Posterior cingulate gyrus (tissue), 11 donors: ENCODE results near the gene SLN.
"Not testable (repeated sequence)": the region's sequence is repeated elsewhere in the genome, so short reads cannot be mapped to it uniquely, and the experiment has no call there.

Experiments
- DNase-seq, 10 donors: peaks; one replicate each; pipeline versions ENCODE4 v3.0.0 to v3.0.0-alpha.2; 2020 to 2021; ENCODE audit warnings: mixed read lengths in 3 of 10
- intact Hi-C: fragments of 100-400 bp; cut with DNase I; formaldehyde crosslinking; loops from one replicate; pipeline ENCODE4 v1.15.1; 2023

The SLN gene

DNA sequence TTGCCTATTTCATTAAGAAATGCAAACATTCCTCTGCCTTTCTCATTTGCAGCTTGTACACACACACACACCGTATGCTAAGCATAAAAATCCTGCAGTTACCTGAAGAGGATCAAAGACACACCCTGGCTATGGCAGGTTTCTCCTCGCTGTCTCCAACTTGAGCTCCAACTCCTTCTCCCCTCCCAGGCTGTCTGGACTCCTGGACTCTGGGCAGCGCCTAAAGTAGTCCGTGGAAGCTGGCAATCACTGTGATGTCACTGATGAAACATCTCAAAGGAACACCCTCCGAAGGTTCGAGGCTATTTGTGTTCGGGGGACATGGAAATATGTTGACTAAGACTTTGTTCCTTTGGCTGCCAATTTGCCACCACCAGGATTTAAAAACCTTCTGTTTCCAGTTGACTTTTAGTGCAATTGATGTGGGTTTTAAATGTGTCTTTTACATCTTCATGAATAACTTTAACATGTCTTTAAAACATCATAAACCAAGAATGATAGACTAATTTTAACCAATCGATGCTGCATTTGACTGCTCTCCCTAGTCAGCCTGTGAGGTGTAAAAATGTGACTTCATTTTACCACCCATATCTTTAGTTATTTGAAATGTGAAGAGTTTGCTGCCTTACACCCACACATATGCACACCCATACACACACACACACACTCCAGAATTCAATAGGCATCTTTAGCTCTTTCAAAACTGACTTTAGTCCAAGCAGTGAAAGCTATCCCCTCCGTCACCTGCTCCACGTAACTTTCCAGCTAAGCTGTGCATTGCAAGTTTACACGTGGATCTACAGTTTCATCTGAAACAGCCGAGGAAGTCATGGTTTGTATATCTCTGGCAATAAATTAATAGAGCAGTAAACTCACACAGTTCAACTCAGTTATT, at the start of gene SLN:
TSS of gene SLN (minus strand) at position 196 of the 895 bp plus-strand sequence.
- intact Hi-C loops, result no loop called here
- no peak for DNase-seq

DNA sequence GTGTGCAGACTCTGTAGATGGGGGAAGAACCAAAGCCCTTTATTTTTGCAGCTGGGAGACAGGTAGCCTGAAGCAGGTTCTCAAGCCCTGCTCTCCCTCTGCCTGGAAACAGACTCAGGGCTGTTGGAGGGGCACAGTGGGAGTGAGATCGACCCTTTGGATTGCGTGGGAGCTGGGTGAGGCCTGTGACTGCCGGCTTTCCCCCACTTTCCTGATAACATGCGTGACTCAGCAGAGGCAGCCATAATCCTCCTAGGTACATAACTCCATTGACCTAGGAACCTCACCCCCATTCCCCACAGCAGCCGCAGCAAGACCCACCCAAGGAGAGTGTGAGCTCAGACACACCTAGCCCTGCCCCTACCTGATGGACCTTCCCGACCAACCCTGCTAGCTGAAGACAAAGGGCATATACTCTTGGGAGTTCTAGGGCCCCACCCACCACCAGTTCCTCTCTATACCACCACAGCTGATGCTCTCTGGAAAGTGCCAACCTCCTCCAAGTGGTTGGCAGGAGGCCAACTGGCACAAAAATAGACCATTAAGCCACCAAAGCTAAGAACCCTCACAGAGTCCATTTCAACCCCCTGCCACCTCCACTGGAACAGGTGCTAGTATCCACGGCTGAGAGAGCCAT, 47.0 kb upstream of the SLN start:
- intact Hi-C loops, DNase-seq: not testable (repeated sequence)

DNA sequence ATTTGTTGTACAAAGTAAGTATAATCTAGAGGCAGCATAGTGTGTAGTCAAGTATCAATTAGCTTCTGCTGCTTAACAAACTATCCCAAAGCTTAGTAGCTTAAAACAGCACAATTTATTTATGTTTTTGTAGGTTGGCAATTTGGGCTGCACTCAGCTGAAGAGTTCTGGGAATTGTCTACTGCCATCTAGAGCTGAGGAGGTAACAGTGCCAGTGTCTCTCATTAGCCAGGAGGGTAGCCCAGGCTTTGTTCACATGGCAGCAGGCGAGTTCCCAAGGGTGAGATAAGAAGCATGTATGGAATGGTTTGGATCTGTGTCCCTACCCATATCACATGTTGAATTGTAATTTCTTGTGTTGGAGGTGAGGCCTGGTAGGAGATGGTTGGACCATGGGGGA, 45.8 kb upstream of the SLN start:
- intact Hi-C loops, result no loop called here
- no peak for DNase-seq

DNA sequence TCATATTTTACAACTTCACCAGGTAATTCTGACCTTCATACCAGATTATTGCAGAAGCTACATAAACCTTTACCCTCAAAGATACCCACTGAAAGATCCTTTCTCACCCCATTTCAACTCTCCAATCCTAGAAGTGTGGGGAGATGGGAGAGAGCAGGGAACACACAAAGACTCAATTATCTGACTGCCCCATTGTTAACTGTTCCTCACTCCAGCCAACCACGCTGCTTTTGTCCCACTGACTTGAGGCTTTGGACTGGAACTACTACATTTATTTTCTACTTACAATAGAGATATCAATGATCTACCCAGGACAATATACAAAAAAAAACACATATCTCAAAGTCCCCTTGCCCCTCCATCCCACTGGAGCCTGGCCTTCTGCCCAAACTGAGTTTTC, 44.7 kb upstream of the SLN start:
- intact Hi-C loops, result no loop called here
- peak in 2 of 10 donors; percentile 6 to 33 for DNase-seq

DNA sequence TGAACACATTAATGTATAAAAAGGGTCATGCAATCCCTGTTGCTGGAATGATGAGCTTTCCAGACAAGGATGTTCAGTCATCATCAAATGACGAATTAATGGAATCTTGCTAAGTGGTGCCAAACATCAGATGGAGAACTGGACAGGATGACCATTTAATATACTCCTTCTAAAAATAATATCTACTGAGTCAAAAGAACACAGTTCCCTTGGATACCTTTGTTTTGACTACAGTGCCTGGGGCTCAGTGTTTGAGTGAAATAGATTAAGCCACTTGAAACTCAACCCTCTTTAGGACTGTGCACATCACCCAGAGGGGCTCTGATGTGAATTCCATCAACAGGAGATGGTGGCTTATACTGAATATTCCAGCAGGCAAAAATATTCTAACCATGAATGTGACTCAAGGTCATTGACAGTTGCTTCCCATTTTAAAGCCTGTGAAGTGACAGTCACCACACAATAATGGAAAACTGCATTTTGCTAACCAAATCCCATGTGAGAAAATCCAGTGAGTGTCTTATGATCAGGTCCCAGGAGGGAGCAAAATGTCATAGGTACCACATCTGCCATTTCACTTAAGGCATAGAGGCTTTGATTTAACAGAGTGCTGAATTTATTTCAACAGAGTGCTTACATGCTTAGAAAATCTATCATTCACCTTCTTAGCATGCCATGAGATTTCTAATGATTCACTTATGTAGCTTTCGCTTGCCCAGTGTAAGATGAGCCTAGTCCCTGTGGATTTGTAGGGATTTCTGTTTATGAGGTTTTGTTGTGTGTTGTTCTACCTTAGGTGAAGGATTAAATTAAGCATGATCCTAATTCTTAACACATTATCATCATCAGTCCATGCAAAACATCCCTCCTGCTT, 41.3 kb upstream of the SLN start:
- intact Hi-C loops, result no loop called here

DNA sequence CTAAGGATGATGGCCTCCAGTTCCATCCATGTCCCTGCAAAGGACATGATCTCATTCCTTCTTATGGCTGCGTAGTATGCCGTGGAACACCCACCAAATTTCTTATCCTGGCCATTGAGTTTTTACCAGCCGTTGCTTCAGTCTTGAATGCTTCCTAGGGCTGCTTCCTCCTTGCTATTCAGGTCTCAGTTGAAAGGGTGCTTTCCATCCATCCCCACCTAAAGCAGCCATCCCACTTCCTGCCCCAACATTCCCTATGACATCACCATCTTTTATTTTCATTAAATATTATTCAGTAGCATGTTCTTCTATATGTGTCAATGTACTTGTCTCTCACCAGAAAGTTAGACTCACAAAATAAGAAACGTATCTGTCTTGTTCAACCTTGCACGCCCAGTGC, 40.7 kb upstream of the SLN start:
- intact Hi-C loops, result no loop called here
- DNase-seq, result no peak

More for the DNA sequence above, 41.3 kb upstream of the SLN start:
- DNase-seq, result no peak

DNA sequence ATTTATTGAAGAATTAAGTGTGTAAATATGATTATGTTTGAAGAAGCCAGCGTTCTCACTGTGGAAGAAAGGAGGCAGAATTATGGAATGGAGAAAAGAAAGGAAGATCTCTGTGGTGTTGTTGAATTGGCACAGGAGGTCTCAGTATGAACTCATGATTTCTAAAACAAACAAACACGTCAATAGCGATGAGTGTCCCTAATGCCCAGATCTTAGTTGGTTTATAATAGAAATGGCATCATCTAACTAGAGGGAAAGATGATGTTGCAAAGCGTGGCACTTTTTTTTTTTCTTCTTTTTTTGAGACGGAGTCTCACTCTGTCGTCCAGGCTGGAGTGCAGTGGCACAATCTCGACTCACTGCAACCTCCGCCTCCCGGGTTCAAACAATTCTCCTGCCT, 39.2 kb upstream of the SLN start:
- intact Hi-C loops, result no loop called here
- no peak for DNase-seq

DNA sequence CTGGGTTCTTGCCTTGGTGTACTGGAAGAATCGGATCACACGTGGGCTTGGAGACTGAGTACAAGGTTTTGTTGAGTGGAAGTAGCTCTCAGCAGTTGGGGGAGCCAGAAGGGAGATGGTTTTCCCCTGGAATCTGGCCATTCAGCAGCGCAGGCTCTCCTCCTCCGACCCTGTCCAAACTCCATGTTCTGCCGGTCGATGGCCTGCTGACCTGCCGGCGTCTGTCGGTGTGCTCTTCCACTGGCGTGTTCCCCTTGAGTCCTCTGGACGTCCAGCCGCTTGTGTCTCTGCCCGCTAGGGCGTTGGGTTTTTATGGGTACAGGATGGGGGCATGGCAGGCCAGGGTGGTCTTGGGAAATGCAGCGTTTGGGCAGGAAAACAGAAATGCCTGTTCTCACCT, 38.5 kb upstream of the SLN start:
- intact Hi-C loops, result no loop called here
- DNase-seq, result peak in 1 of 10 donors; percentile 50

DNA sequence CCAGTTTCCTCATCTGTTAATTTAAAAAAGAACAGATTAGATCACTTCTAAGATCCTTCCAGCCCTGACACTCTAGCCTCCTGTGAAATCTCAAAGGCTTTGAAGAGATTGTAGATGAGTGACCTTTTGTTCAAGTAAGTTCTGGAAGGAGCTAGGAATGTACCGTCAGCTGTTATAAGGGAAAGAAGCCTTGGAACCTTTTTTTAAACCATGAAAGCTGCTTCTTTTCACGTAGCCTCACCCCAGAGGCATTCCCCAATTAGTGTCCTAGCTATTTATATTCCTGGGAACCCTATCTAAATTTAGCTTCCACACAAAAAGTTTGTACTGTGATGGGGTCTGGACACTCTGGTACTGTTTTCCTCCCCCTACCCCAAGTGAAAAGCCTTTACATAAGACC, 35.8 kb upstream of the SLN start:
- intact Hi-C loops, result no loop called here
- no peak for DNase-seq

DNA sequence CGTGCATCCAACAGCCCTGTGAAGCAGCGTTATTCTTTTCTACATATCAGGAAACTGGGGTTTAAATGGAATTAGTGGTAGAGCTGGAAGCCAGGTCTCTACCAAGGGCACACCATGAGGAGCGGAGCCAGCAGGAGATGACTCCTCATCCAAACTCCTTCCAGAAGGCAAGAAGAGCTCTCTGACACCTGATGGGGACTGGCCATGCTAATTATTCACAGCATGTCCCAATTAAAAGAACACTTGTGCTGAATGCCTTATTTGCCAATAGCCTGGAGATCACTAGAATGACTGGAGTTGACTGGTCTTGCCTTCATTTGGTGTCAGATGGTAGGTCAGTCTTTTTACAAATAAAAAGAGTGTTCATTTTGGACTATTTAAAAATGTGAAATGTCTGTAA, 32.9 kb upstream of the SLN start:
- DNase-seq, result no peak
- intact Hi-C loops, result no loop called here

DNA sequence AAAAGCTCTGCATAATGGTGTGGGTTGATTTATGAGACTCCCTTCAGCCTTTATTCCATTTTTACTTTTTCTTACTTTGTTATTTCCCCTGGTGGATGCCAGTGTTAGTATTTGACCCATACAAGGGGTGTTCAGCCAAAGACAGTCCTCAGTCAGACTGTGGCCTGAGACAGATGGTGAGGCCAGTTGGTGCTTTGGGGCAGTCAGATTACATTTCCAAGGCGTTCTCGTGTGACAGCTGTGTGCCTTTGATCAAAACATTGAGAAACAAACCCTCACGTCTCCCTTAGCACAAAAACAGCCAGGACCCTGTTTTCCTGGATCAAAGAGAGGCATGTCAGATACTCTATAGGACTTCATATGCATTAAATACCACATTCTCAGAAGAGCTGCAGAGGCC, 31.3 kb upstream of the SLN start:
- DNase-seq, result no peak
- intact Hi-C loops, result no loop called here

DNA sequence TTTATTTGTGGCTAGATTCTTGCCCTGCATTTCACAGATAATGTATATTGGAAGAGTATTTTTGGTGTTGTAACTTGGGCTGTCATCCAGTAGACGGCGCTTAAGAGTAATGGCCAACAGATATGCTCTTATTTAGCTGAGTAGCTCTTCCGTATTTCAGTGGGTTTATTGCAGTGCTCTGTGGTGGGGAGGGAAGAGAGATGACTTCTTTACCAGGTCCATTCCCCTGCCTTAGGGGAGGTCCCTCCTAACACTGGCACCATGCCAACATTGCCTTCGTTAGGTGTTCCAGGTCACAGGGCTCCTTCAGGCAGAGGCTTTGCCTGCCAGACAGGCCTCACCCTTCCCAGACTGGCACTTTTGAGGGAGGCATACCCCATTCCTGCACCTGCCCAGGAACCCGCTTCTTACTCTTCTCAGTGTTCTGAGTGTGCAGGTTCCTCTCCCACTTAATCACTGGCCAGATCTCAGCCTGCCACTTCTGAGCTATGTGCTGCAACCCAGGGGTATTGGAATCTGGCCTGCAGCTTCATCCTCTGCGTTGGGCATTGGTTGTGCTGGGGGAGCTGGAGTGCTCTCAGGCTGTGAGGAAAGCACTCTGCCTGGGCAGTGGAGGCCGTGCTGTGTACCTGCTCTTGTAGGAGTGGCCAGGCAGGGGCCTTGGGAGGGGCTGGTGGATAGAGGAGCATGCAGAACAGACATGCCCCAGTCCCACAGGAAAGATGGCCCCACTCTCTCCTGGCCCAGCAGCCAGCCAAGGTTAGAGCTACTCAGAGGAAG, 29.4 kb upstream of the SLN start:
- intact Hi-C loops, result no loop called here
- peak in 1 of 10 donors; percentile 29 for DNase-seq

DNA sequence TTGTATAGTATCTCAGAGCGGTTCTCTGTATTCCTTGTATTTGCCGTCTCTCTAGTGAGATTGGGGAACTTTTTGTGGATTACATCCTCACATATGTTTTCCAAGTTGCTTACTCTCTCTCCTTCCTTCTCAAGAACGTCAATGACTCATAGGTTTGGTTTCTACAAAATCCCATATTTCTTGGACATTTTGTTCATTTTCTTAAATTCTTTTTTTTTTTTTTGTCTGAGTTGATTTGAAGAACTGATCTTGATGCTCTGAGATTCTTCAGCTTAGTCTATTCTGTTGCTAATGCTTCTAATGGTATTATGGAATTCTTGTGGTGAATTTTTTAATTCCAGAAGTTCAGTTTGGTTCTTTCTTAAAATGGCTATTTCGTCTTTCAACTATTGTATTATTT, 28.4 kb upstream of the SLN start:
- DNase-seq, result no peak
- intact Hi-C loops, result no loop called here

DNA sequence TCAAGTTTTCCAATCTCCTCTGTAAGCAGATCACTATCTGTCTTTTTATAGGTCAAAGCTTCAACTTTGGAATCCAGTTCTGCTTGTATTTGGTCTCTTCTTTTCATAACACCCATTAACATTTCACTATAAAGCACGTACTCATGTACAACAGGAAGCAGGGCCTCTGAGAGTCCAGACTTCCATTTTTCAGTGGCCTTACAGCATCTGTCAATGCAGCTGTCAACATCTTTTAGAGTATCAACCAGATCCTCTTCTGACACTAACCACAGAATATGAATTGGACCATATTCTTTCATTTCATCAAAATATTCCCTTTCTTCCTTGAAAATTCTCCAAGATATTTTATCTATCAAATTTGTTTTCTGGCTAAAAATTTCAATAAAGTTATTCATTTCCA, 24.7 kb upstream of the SLN start:
- intact Hi-C loops, result no loop called here
- no peak for DNase-seq

DNA sequence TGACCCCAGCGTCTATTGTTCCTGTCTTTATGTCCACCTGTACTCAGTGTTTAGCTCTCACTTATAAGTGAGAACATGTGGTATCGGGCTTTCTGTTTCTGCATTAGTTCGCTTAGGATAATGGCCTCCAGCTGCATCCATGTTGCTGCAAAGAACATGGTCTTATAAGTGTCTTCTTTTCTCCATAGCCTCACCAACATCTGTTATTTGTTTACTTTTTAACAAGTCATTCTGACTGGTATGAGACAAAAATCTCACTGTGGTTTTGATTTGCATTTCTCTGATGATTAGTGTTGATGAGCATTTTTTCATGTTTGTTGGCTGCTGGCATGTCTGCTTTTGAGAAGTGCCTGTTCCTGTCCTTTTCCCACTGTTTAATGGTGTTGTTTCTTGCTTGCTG, 21.7 kb upstream of the SLN start:
- intact Hi-C loops, result no loop called here
- no peak for DNase-seq

DNA sequence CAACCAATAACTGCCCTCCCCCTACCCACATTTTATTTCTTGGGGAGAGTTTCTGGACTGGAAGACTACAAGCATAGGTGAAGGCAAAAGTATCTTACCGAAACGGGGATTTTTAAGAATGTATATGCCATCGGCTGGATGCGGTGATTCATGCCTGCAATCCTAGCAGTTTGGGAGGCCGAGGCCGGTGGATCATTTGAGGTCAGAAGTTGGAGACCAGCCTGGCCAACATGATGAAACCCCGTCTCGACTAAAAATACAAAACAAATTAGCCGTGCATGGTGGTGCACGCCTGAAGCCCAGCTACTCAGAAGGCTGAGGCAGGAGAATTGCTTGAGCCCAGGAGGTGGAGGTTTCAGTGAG, 20.8 kb upstream of the SLN start:
- intact Hi-C loops, result no loop called here
- no peak for DNase-seq

DNA sequence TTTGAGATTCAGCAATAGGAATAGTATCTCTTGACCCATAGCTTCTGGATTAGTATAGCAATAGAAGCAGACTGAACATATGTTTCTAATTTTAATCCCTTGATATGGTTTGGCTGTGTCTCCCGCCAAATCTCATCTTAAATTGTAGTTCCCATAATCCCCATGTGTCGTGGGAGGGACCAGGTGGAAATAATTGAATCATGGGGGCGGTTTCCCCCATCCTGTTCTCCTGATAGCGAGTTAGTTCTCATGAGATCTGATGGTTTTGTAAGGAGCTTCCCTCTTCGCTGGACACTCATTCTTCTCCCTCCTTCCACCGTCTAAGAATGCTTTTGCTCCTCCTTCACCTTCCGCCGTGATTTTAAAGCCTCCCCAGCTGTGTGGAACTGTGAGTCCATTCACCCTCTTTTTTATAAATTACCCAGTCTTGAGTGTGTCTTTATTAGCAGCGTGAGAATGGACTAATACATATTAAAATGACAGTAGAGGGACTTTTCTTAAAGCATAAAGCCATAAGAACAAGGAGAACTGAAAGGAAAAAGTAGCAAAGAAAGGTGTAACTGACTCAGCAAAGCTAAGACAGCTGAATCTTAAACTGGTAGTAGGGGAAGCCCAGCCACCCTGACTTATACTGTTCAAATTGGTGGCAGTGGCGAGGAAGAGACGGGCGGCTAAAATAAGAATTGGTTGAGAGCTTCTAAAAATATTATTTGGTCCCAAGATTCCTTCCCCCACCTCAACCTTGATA, 20.3 kb upstream of the SLN start:
- DNase-seq, result no peak
- intact Hi-C loops, result no loop called here

DNA sequence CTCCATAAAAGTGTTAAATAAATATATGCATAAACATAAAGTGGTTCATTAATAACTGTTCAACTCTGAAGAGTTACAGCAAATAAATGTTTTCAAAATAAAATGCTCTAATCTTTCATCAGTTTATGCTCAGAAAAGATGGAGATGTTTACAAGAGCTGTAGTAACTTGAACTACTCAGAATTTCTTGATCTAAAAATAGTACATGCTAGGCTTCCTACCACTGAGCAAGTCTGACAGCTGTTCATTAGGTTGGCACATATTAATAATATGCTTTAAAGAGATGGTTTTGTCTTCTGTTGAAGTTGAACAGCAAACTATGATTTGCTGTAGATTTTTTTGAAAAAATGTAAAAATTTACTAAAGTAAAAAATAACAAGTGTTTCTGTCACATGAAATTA, 10.8 kb upstream of the SLN start:
- intact Hi-C loops, result no loop called here
- no peak for DNase-seq

DNA sequence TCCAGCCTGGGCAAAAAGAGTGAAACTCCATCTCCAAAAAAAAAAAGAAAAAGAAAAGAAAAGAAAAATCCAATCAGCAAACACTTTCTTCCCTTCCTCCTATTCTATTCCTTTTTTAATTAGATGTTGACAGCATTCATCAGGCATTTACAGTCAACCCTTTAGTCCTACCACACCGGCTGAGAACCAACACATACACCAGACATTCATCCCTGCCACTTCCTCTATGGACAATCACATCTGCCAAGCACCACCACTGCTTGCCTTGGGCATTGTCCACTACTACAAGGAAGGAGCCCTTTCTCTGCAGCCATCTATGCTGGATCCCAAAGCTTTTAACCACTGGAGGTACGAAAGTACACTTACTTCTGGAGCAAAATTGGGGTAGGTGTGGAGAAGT, 9.4 kb upstream of the SLN start:
- intact Hi-C loops, result no loop called here
- DNase-seq, result no peak

DNA sequence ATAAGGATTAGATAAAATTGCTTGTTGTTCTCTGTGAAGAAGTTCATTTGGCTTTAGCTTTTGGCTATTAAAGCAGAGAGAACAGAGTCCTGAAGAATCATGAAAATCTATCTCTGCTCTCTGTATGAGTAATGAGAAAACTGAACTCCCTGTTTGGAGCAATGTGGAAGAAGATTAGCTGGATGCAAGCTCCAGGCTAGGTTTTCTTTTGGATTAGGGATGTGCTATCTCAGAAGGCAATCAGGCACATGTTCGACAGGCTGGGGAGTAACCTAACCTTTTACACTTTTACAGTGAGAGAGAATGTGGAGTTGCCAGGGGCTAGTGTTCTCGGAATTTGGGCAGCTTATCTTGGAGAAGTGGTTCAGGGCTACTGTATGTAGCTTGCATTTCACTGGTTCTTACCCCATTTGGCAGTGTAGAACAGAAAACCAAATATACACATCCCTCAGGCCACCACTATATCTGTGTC, 8.5 kb upstream of the SLN start:
- no peak for DNase-seq
- intact Hi-C loops, result no loop called here
